ENCODE results near the gene JAKMIP3.

DNA sequence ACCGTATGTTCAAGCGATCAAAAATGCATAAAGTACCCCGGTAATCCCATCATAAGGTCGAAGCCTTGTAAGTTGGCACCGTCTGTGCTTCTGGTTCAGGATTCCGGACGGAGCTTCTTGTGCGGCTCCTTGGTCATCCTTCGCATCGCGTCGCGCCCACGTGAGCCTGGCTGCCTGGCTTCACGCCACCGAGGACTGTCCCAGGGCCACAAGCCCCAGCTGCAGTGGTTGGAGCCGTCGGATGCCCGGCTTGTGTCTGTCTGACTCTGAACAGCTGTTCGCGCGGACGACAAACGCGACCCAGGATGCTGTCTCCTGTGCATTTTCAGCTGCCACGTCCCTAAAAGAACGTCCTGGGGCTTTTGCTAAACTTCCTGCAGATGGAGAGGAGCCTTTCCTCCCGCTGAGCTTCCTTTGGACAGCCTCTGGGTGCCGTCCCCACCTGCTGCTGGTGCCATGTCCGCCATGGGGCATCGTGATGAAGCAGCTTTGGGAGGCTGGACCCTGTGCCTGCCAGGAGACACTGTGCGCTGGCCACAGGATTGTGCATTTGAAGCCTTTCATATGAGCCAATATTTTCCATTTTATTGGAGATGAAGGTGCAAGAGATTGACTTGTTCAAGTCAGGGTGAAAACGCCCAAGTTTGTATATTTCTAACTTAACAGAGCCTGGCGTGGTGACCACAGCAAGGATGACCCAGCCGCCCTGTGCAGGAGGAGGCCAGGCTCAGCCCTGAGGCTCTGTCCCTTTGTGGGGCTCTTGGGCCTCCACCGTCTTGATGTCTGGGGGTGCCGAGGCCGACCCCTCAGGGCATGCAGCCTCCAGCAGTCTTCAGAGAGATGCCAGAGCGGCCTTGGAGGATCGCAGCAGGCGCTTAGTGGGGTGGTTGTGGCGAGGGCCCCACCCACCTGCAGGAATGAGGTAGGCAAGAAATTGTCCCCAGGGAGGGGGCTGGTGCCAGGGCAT lies 6.7 kb upstream of the JAKMIP3 start:
- TF ChIP-seq, protein P1, sequence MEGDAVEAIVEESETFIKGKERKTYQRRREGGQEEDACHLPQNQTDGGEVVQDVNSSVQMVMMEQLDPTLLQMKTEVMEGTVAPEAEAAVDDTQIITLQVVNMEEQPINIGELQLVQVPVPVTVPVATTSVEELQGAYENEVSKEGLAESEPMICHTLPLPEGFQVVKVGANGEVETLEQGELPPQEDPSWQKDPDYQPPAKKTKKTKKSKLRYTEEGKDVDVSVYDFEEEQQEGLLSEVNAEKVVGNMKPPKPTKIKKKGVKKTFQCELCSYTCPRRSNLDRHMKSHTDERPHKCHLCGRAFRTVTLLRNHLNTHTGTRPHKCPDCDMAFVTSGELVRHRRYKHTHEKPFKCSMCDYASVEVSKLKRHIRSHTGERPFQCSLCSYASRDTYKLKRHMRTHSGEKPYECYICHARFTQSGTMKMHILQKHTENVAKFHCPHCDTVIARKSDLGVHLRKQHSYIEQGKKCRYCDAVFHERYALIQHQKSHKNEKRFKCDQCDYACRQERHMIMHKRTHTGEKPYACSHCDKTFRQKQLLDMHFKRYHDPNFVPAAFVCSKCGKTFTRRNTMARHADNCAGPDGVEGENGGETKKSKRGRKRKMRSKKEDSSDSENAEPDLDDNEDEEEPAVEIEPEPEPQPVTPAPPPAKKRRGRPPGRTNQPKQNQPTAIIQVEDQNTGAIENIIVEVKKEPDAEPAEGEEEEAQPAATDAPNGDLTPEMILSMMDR (IDR thresholded peaks at IDR 0.05; ENCODE audit: low read depth, low read length) = no peak
- TF ChIP-seq EZH2phosphoT487 (IDR thresholded peaks at IDR 0.05; ENCODE audit: low read depth) = no peak
